Ovary (tissue), 3 donors: ENCODE data around the gene DNAH5.

Experiments
- CTCF ChIP-seq, 3 donors: fragments of 450-650 bp in 2 of 3; fragments of 200-600 bp in 1 of 3; IDR thresholded peaks; one replicate each; pipeline versions ENCODE4 v1.5.1 to v1.8.0; 2016 to 2022; ENCODE audit warnings: antibody characterized with exemption in 3 of 3, mild to moderate bottlenecking in 1 of 3
- POLR2A ChIP-seq: fragments of 450-650 bp; IDR thresholded peaks from one replicate; pipeline ENCODE4 v1.6.1; 2017; ENCODE audit warnings: antibody characterized with exemption, mild to moderate bottlenecking, moderate library complexity
- donor health status: DM: no; HTN: no; CAD: no.

- TF ChIP-seq CTCF (IDR thresholded peaks at IDR 0.05) (no peak), POLR2A (no peak)
Observed at GRCh38 chr5:13785781-13786415, 158.6 kb downstream of the DNAH5 start.
